Muscle of arm (tissue), 14 donors: ENCODE results near the gene TSSK1B. TPM values are rescaled to one million over a fixed set of nuclear protein-coding genes. Genes with fewer than 3 reads are reported as not detected.
"Not testable (repeated sequence)": the region's sequence is repeated elsewhere in the genome, so short reads cannot be mapped to it uniquely, and the experiment has no call there.

Experiments used
- DNase-seq: peaks from one replicate; pipeline ENCODE4 v3.0.0-alpha.2; 2013
- long read RNA-seq, 11 donors: transcript quantifications; one replicate each; lab custom pipeline, GENCODE V29; 2026
- polyA plus RNA-seq, 12 donors: library from polyadenylated mRNA; unstranded; fragments of 120-200 nt; gene quantifications; one replicate each; pipeline ENCODE4 v1.2.1, GENCODE V29; 2013; ENCODE audit not compliant: insufficient read length in 12 of 12

TSSK1B gene
- under 1 TPM in 1 of 12 donors, not detected in 11; 0.13 TPM for polyA plus RNA-seq
- long read RNA-seq, donor 1: 0 reads
- long read RNA-seq, donor 2, partial matches to known transcripts: 0 of 2 reads
- long read RNA-seq, donor 2, other reads (novel, unspliced or antisense): 0 of 2 reads
- long read RNA-seq, donor 3: 0 reads
- long read RNA-seq, donor 4: 0 reads
- long read RNA-seq, donor 5: 0 reads
- long read RNA-seq, donor 6: 0 reads
- long read RNA-seq, donor 7: 0 reads
- long read RNA-seq, donor 8: 0 reads
- long read RNA-seq, donor 9: 0 reads
- long read RNA-seq, donor 10: 0 reads
- long read RNA-seq, donor 11: 0 reads

- no peak for DNase-seq
Observed at GRCh38 chr5:113434889-113435288, at the start of gene TSSK1B. TSSK1B (minus strand) TSS chr5:113434989; CDS start chr5:113434839, 150 bp downstream.

- no peak for DNase-seq
Observed at GRCh38 chr5:113480243-113480642, 45.5 kb upstream of the TSSK1B start.

- DNase-seq: no peak
Observed at GRCh38 chr5:113478691-113479090, 43.9 kb upstream of the TSSK1B start.

- DNase-seq: no peak
Observed at GRCh38 chr5:113474100-113474728, 39.4 kb upstream of the TSSK1B start.

DNA sequence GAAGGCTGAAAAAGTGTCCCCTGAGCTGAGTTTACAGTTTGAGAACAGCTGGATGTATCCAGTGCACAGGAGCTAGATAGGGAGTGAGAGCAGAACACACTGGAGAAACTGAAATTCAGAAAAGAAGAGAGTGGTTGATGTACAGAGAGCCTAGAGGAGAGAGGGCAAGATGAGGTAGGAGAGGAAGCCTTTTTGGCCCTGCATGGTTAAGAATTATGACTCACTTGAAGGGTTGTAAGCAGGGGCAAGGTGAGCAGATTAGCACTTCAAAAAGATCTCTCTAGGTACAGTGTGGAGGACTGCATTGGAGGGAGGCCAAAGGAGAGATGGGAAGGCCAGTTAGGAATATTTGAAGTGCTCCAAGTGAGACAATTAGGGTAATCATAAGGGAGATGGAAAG is 28.2 kb upstream of the TSSK1B start:
- no peak for DNase-seq

GRCh38 chr5:113457106-113457505 is 22.3 kb upstream of the TSSK1B start:
- DNase-seq: not testable (repeated sequence)

DNA sequence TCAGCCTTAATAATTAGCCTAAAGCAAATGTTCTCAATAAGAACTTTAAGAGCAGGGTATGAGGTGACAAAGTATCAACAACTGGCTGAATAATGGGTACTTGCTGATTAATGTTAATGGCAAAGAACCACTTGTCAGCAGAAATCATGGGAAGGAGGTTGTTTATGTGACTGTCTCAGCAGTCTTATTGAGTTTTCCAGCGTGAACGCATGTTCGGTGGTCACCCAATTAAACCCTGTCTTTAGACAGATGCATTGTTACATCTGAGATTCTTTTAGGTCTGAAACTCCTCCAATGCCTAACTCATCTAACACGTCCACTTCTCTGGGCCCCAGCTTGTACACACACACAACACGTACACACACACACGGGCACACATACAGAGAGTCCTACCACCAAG is 18.2 kb upstream of the TSSK1B start:
- no peak for DNase-seq

GRCh38 chr5:113451797-113452196 is 17.0 kb upstream of the TSSK1B start:
- no peak for DNase-seq

DNA sequence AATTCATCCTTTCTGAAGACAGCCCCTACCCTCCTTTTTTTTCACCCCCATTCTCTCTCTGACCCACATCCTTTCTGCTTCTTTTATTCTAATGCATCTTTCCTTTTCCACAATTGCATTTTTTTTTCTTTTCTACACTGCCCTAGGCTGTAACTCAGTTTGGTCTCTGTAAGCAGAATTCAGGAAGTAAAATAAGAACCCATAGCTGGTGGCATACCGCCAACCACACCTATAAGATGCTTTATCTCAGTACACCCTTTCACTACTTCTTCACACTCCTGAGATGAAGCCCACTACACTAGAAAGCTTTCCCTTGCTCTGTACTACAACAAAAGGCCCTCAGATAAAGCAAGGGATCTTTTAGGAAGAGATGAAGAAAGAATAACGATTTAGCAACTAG is 16.1 kb upstream of the TSSK1B start:
- DNase-seq: no peak

DNA sequence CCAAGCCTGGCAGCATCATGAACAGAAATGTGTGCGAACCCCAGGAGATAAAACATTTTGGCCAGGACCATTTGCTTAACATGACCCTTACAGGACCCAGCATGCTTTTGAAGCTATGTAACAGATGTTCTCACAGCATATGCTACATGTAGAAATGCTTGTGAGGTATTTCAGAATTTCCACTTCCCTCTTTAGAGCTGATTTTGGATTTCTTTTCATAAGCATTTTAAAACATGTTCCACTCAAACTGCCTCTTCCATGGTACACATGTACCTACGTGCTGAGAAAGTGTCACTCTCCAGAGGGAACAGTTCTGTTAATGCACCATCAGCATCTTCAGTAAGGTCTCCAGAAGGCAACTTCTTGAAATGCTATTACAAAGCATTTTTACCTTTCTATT is 15.7 kb upstream of the TSSK1B start:
- DNase-seq: no peak

GRCh38 chr5:113448252-113448651 is 13.5 kb upstream of the TSSK1B start:
- DNase-seq: no peak

- no peak for DNase-seq
Observed at GRCh38 chr5:113447498-113448050, 12.8 kb upstream of the TSSK1B start.

- no peak for DNase-seq
Observed at GRCh38 chr5:113446358-113446927, 11.7 kb upstream of the TSSK1B start.

- no peak for DNase-seq
Observed at GRCh38 chr5:113437111-113437510, 2.3 kb upstream of the TSSK1B start.

DNA sequence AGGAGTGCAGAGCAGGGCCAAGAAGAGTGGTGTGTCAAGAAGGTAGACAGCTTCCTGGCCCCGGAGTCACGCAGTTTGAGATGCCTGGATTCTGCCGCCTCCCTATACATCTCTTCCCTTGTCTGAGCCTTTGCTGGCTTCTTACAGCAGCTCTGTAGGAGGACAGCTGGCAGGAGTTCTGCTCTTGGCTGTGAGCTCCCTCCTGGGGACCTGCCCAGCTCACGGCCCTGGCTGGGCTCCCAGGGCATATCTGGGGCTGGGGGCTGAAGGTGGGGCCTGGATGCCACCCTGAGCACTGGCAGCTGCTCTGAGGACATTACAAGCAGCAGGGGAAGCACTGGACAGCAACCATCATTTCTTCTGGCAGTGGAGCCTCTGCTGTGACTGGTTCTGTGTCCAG is 786 bp upstream of the TSSK1B start:
- DNase-seq: no peak

DNA sequence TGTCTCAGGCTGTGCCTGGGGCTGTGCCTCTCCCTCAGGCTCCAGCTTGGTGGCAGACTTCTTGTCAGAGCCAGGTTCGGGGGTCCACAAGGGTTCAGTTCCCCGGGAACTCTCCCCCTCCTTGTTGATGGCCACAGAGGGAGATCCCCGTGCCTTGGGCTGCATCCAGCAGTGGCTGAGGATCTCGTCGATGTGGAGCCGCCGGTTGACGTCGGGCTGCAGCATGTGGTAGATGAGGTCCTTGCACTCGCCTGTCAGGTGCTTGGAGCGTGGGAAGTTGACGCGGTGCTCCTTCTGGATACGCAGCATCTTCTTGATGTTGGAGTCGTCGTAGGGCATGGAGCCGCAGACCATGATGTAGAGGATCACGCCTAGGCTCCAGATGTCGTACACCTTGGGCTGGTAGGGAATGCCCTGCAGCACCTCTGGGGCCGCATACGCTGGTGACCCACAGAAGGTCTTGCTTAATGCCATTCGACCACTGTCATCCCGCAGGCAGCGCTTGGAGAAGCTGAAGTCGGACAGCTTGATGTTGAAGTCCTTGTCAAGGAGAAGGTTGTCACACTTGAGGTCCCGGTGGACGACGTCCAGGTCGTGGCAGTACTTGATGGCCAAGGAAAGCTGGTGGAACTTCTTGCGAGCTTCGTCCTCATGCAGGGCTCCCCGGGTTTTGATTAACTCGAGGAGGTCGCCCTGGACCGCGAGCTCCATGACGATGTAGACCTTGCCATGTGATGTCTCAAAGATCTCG is 752 bp downstream of the TSSK1B start:
- no peak for DNase-seq

GRCh38 chr5:113433071-113433470 is 1.7 kb downstream of the TSSK1B start:
- DNase-seq: no peak

GRCh38 chr5:113427871-113428574 is 6.8 kb downstream of the TSSK1B start:
- DNase-seq: no peak

DNA sequence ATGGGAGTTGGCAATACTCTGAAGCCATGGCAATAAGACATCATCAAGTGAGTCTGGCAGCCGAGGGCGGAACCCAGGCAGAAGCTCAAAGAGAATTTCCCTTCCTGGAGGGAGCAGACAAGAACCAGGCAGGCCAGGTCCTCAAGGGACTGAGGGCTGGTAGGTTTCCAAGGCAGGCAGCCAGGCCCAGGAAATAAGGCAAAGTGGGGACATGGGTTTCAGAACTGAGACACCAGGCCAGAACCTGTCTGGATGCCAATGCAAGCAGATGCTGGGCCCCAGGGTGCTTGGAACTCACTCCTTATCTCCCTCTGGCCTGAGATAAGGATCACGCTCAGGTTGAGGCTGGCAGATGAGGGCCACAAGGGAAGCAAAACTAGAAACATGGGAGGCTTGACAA is 8.9 kb downstream of the TSSK1B start:
- DNase-seq: no peak

DNA sequence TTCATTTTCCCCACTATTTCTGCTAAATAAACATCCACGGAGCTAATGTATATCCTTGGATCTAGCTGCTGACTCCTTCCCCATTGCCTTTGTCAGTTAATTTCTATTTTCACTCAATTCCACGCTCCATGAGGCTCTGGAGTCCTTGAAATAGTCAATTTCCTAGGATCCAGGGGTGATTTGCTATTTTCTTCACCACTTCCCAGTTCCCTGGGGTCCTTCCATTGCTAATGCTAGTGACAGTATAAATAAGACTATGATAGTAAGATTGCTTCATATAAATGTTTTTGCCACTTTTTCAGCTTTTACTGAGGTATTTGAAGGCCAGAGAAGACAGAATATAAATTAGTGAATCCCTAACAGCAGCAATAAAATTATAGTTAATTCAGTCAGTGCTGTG is 13.1 kb downstream of the TSSK1B start:
- DNase-seq: no peak

- DNase-seq: no peak
Observed at GRCh38 chr5:113405530-113405929, 29.3 kb downstream of the TSSK1B start.

- DNase-seq: no peak
Observed at GRCh38 chr5:113404269-113404668, 30.5 kb downstream of the TSSK1B start.
